Activated CD4-positive, alpha-beta memory T cell treated with anti-CD3 and anti-CD28 coated beads for 36 hours (primary cell): ENCODE measurements around the gene PKHD1. TPM values are rescaled to one million over a fixed set of nuclear protein-coding genes. Genes with fewer than 3 reads are reported as not detected.

Source experiments
- CTCF ChIA-PET: fragments of 350-600 bp; sonication (Branson Sonifier 250); formaldehyde crosslinking; loops from one replicate; lab custom pipeline; 2021; ENCODE audit warnings: antibody characterized with exemption, inconsistent platforms; lab: Charles Lee
- POLR2A ChIA-PET: fragments of 350-600 bp; sonication (Branson Sonifier 250); formaldehyde crosslinking; loops from one replicate; lab custom pipeline; 2021; ENCODE audit warnings: antibody characterized with exemption; lab: Charles Lee
- DNase-seq: peaks from one replicate; pipeline ENCODE4 v3.0.0-alpha.2; 2020
- H3K27ac Mint-ChIP-seq: one replicate; pipeline ENCODE4 v1.8.0; 2021; ENCODE audit warnings: mixed read lengths
- H3K27me3 Mint-ChIP-seq: one replicate; pipeline ENCODE4 v1.8.0; 2021; ENCODE audit warnings: mixed read lengths
- H3K36me3 Mint-ChIP-seq: one replicate; pipeline ENCODE4 v1.8.0; 2021; ENCODE audit warnings: mixed read lengths
- H3K4me1 Mint-ChIP-seq: one replicate; pipeline ENCODE4 v1.8.0; 2021; ENCODE audit warnings: low read depth, mixed read lengths
- H3K4me3 Mint-ChIP-seq: one replicate; pipeline ENCODE4 v1.8.0; 2021; ENCODE audit warnings: mild to moderate bottlenecking, mixed read lengths
- H3K9me3 Mint-ChIP-seq: one replicate; pipeline ENCODE4 v1.8.0; 2021; ENCODE audit warnings: mixed read lengths
- intact Hi-C: fragments of 100-400 bp; cut with micrococcal nuclease; formaldehyde crosslinking; loops from one replicate; pipeline ENCODE4 v1.15.1; 2023
- total RNA-seq, 2 experiments: library from RNA; stranded (reverse); gene quantifications; one replicate each; pipeline ENCODE4 v1.2.3, GENCODE V29; 2021

PKHD1 gene
- total RNA-seq, 2 experiments from 2014 or later, result 0.02 TPM; not detected in 1

GRCh38 chr6:52061481-52061880 is 25.9 kb downstream of the PKHD1 start:
- no peak overlapping the region for H3K27ac Mint-ChIP-seq
- no peaks in the 10 kb centered on the region for H3K36me3 Mint-ChIP-seq
- peaks cover 3% of the 10 kb centered on the region for H3K27me3 Mint-ChIP-seq
- H3K9me3 Mint-ChIP-seq, result no peaks in the 10 kb centered on the region
- H3K4me3 Mint-ChIP-seq, result no peak overlapping the region
- CTCF ChIA-PET, result interaction anchor here (1.1 to 2.3 kb wide), 2 partner anchors 12 to 101 kb away, joined by 3 to 20 read pairs; no protein-coding TSS in a partner anchor
- intact Hi-C loops, result loop anchor here (5.0 kb wide), 2 partner anchors 81 to 191 kb away; no protein-coding TSS in a partner anchor
- POLR2A ChIA-PET, result no interaction called here
- no peak for DNase-seq
- peaks cover 10% of the 10 kb centered on the region for H3K4me1 Mint-ChIP-seq

- ChIA-PET POLR2A (no interaction called here), CTCF (interaction anchor here (1.5 kb wide), 1 partner anchor 204 kb away, joined by 5 read pairs; no protein-coding TSS in a partner anchor)
- intact Hi-C loops, result loop anchor here (5.0 kb wide), 2 partner anchors 82 to 192 kb away; no protein-coding TSS in a partner anchor
- DNase-seq, result no peak
- Mint-ChIP-seq H3K27me3 (peaks cover 3% of the 10 kb centered on the region), H3K36me3 (no peaks in the 10 kb centered on the region), H3K4me3 (no peak overlapping the region), H3K9me3 (no peaks in the 10 kb centered on the region), H3K4me1 (peaks cover 10% of the 10 kb centered on the region), H3K27ac (no peak overlapping the region)
Measured at GRCh38 chr6:52059821-52060220, 27.6 kb downstream of the PKHD1 start.

GRCh38 chr6:52055451-52055850 is 32.0 kb downstream of the PKHD1 start:
- no peak for DNase-seq
- ChIA-PET POLR2A (no interaction called here), CTCF (interaction anchor here (0.6 kb wide), 1 partner anchor 1934 kb away, joined by 3 read pairs; no protein-coding TSS in a partner anchor)
- Mint-ChIP-seq H3K27me3 (peaks cover 9% of the 10 kb centered on the region), H3K4me3 (no peak overlapping the region), H3K27ac (no peak overlapping the region), H3K9me3 (no peaks in the 10 kb centered on the region), H3K4me1 (no peaks in the 10 kb centered on the region), H3K36me3 (no peaks in the 10 kb centered on the region)
- intact Hi-C loops, result no loop called here

- H3K27ac Mint-ChIP-seq, result no peak overlapping the region
- POLR2A ChIA-PET, result no interaction called here
- H3K27me3 Mint-ChIP-seq, result peaks cover 7% of the 10 kb centered on the region
- CTCF ChIA-PET, result no interaction called here
- intact Hi-C loops, result no loop called here
- no peak for DNase-seq
- H3K4me3 Mint-ChIP-seq, result no peak overlapping the region
- no peaks in the 10 kb centered on the region for H3K9me3 Mint-ChIP-seq
- no peaks in the 10 kb centered on the region for H3K4me1 Mint-ChIP-seq
- H3K36me3 Mint-ChIP-seq, result no peaks in the 10 kb centered on the region
Measured at GRCh38 chr6:52053038-52053695, 34.2 kb downstream of the PKHD1 start.

- ChIA-PET CTCF (interaction anchor here (0.7 to 3.8 kb wide), 21 partner anchors 8 to 351 kb away, joined by 3 to 25 read pairs (median 4); no protein-coding TSS in a partner anchor), POLR2A (no interaction called here)
- Mint-ChIP-seq H3K27me3 (peaks cover 7% of the 10 kb centered on the region), H3K4me1 (no peaks in the 10 kb centered on the region), H3K36me3 (no peaks in the 10 kb centered on the region), H3K27ac (no peak overlapping the region), H3K4me3 (no peak overlapping the region), H3K9me3 (no peaks in the 10 kb centered on the region)
- intact Hi-C loops, result no loop called here
- no peak for DNase-seq
Measured at GRCh38 chr6:52050051-52050405, 37.4 kb downstream of the PKHD1 start.

- intact Hi-C loops, result loop anchor here (1.0 kb wide), 2 partner anchors 194 to 1233 kb away; no protein-coding TSS in a partner anchor
- Mint-ChIP-seq H3K27ac (no peak overlapping the region), H3K4me1 (no peaks in the 10 kb centered on the region), H3K27me3 (peaks cover 7% of the 10 kb centered on the region), H3K36me3 (no peaks in the 10 kb centered on the region), H3K4me3 (no peak overlapping the region), H3K9me3 (no peaks in the 10 kb centered on the region)
- CTCF ChIA-PET, result interaction anchor here (0.6 to 3.8 kb wide), 24 partner anchors 8 to 532 kb away, joined by 3 to 25 read pairs (median 4); no protein-coding TSS in a partner anchor
- no peak for DNase-seq
- POLR2A ChIA-PET, result no interaction called here
Measured at GRCh38 chr6:52049252-52050050, 38.0 kb downstream of the PKHD1 start.

- intact Hi-C loops, result no loop called here
- Mint-ChIP-seq H3K27me3 (peaks cover 14% of the 10 kb centered on the region), H3K4me1 (no peaks in the 10 kb centered on the region), H3K27ac (no peak overlapping the region), H3K4me3 (no peak overlapping the region), H3K9me3 (no peaks in the 10 kb centered on the region), H3K36me3 (no peaks in the 10 kb centered on the region)
- ChIA-PET POLR2A (no interaction called here), CTCF (interaction anchor here (0.9 kb wide), 1 partner anchor 17 kb away, joined by 3 read pairs; no protein-coding TSS in a partner anchor)
- no peak for DNase-seq
Measured at GRCh38 chr6:52046456-52046855, 41.0 kb downstream of the PKHD1 start.

- ChIA-PET POLR2A (no interaction called here), CTCF (no interaction called here)
- H3K36me3 Mint-ChIP-seq, result no peaks in the 10 kb centered on the region
- H3K27me3 Mint-ChIP-seq, result peaks cover 8% of the 10 kb centered on the region
- intact Hi-C loops, result no loop called here
- H3K27ac Mint-ChIP-seq, result no peak overlapping the region
- DNase-seq, result no peak
- no peaks in the 10 kb centered on the region for H3K4me1 Mint-ChIP-seq
- no peaks in the 10 kb centered on the region for H3K9me3 Mint-ChIP-seq
- H3K4me3 Mint-ChIP-seq, result no peak overlapping the region
Measured at GRCh38 chr6:52045481-52045880, 41.9 kb downstream of the PKHD1 start.

- Mint-ChIP-seq H3K27ac (no peak overlapping the region), H3K4me1 (no peaks in the 10 kb centered on the region), H3K4me3 (no peak overlapping the region), H3K36me3 (no peaks in the 10 kb centered on the region), H3K9me3 (no peaks in the 10 kb centered on the region), H3K27me3 (peaks cover 8% of the 10 kb centered on the region)
- DNase-seq, result no peak
- CTCF ChIA-PET, result interaction anchor here (1.0 kb wide), 1 partner anchor 27 kb away, joined by 3 read pairs; no protein-coding TSS in a partner anchor
- POLR2A ChIA-PET, result no interaction called here
- intact Hi-C loops, result no loop called here
Measured at GRCh38 chr6:52045033-52045432, 42.4 kb downstream of the PKHD1 start.

GRCh38 chr6:52042141-52042885 is 45.1 kb downstream of the PKHD1 start:
- ChIA-PET CTCF (no interaction called here), POLR2A (no interaction called here)
- H3K27me3 Mint-ChIP-seq, result peaks cover 12% of the 10 kb centered on the region

GRCh38 chr6:52041134-52041533 is 46.3 kb downstream of the PKHD1 start:
- Mint-ChIP-seq H3K9me3 (no peaks in the 10 kb centered on the region), H3K4me1 (no peaks in the 10 kb centered on the region), H3K36me3 (no peaks in the 10 kb centered on the region), H3K27ac (no peak overlapping the region), H3K4me3 (no peak overlapping the region), H3K27me3 (peaks cover 14% of the 10 kb centered on the region)
- no peak for DNase-seq
- intact Hi-C loops, result no loop called here
- ChIA-PET CTCF (interaction anchor here (1.4 kb wide), 1 partner anchor 8 kb away, joined by 4 read pairs; no protein-coding TSS in a partner anchor), POLR2A (no interaction called here)

More at GRCh38 chr6:52042141-52042885, 45.1 kb downstream of the PKHD1 start:
- H3K27ac Mint-ChIP-seq, result no peak overlapping the region
- DNase-seq, result no peak
- no peaks in the 10 kb centered on the region for H3K36me3 Mint-ChIP-seq
- no peaks in the 10 kb centered on the region for H3K4me1 Mint-ChIP-seq
- no peaks in the 10 kb centered on the region for H3K9me3 Mint-ChIP-seq
- no peak overlapping the region for H3K4me3 Mint-ChIP-seq
- intact Hi-C loops, result no loop called here
